Measurements from ENCODE around the gene ASCL2. TPM values are rescaled to one million over a fixed set of nuclear protein-coding genes. Genes with fewer than 3 reads are reported as not detected.
"Not testable (repeated sequence)": the region's sequence is repeated elsewhere in the genome, so short reads cannot be mapped to it uniquely, and the experiment has no call there.

ASCL2 gene
- total RNA-seq, 1 experiment from 2014 or later, result not detected

DNA sequence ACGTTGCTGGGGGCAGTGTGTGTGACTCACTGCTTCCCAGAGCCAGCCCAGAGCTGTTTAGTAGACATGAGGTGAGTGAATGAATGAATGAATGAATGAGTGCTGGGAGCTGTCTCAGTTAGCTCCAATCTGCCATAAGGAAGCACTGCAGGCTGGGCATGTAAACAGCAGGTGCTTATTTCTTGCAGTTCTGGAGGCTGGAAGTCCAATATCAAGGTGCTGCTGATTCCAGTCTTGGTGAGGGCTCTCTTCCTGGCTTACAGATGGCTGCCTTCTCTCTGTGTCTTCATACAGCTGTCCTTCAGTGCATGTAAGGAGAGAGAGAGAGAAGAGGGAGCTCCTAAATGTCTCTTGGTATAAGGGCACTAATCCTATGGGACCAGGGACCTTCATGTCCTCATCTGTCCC, 27.2 kb upstream of the ASCL2 start:
- no peak for DNase-seq (ENCODE audit: low read depth)

DNA sequence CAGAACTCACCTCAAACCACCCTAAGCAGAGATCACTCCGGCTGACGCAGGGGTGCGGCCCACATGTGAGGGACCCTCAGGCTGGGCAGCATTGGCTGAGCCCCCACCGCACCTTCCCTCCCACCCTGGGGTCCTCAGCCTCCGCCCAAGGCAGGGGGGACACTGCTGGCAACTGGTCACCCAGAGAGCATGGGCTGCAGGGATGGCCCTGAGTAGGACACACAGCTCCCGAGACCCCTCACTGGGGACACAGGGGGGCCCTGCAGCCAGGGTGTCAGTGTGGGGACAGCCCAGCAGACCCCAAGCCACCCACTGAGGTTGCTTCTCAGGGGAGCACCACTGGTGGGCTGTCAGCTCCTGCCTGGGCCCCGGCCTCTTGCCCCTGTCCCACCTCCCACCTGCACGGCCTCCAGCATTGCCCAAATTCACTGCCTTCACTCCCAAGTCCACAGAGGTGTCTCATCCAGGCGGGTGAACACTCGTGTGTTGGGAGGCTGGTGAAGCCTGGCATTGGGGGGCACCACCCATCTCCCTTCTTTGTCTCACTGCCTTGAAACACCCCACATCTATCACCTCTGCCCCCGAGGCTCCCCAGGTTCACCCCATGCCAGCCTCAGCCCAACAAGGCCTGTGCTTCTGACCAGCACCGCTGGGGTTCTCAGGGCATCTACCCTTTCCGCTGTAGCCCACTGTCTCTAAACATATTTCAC, 26.7 kb upstream of the ASCL2 start:
- no peak for DNase-seq (ENCODE audit: low read depth)

DNA sequence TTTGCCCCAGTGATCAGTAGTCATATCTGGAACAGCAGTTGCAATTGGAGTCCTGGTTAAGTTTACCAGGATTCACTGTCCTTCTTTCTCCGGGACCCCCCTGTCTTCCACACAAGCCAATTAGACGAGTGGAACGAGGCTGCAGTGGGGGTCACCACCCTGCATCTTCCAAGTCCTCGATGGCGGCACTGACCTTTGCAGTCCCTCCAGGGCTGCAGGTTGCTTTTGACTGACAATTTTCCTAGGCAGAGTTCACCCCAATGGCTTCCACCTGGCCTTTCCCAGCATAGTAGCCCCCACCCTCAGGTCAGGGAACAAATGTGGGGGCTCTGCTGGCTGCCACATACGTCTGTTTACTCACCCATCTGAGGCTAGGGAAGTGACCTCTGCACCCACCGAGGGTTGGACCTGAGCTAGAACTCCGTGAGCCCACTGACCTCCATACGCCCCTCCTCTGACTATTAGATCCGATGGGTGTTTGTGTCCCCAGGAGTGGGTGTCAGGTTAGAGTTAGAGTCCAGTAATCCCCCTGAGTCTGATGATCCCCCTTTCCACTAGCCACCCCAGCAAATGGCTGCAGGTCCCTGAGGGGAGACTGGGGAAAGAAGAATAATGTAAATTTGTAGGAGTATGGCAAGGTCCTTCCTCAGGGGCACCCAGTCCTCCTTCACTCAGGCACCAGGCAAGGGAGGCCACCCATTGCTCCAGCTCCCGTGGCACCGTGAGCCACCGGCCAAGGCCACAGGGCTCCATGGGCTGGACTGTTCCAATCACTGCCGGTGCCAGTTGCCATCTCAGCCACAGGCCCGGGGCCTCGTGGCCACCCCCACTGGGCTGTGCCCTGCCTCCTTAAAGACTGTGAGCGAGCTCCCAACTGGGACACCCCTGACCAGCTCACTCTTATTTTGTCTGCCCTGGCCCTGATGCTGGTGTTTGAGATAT, 25.9 kb upstream of the ASCL2 start:
- DNase-seq (ENCODE audit: low read depth), result no peak

DNA sequence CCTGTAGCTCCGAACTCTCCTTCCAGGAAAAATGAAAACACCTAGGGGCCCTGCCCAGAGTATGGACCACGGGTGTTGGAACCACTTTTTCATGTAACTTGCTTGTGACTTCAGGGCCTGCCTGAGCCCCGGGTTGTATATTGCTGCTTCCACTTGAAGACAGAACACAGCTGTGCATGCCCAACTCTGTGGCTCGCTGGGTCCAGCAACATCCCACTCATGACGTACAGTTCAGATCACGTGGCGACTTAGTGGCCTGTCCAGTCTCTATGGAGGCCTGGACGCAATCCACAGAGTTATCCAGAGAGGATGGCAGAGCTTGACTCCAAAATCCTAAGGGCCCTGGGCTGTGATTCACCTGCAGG, 24.5 kb upstream of the ASCL2 start:
- DNase-seq (ENCODE audit: low read depth), result no peak

DNA sequence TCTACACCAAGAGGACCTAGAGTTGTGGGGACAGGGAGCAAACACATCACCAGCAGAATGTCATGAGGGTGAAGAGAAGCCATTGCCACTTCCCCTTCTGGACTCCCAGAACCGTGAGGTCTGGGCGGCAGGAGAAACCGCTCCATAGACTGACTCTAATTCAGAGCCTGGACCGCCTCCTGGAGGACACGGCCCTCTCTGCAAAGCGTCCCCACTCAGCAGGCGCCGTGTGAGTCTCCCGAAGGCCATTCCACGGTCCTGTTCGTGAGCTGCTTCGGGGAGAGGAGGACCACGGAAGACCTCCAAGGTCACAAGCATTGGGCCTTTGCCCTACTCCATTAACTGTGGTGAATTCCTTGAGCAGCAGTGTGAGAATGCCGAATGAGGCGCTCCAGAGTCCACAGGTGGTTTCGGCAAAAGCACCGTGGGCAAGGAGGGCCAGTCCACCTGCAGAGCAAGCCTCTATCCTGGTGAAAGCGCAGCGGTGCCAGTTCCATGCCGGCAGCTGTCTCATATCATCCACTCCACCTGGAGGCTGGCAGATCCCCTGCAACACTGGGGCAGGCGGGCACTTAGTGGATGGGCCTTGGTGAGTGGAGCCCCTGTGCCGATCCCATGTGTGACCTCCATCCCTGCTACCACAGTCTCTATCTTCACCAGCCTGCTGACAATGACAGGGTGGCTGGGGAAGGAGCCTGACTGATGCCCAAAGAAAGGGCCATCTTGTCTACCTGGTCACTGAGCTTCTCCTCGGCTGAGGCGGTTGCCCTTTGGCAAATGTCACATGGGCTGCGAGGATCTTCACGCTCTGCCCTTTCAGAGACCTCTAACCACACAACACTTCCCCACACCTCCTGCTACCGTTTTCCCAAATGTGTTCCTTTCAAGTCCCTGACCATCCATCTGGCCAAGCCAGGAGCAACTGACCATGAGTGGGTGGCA, 23.9 kb upstream of the ASCL2 start:
- DNase-seq (ENCODE audit: low read depth), result no peak

DNA sequence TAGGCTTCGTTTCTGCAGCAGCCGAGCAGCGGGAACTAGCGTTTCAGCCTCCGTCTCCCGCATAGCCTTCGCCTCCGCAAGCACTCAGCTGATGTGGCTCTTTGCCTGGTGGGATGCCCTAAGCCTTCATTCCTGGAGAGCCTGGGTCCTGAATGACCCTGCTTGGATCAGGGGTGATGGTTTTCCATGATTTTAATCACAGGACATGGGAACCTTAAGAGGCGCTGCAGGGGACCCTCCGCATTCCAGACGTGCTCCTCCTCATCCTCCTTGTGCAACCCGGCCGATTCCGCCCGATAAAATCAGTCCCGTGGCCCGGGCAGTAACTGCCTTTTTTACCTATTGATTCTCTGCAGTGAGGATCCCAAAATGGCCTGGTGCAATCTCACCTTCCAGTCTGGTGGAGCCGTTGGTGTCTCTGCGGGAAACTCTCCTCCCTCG, 23.2 kb upstream of the ASCL2 start:
- DNase-seq (ENCODE audit: low read depth), result no peak

DNA sequence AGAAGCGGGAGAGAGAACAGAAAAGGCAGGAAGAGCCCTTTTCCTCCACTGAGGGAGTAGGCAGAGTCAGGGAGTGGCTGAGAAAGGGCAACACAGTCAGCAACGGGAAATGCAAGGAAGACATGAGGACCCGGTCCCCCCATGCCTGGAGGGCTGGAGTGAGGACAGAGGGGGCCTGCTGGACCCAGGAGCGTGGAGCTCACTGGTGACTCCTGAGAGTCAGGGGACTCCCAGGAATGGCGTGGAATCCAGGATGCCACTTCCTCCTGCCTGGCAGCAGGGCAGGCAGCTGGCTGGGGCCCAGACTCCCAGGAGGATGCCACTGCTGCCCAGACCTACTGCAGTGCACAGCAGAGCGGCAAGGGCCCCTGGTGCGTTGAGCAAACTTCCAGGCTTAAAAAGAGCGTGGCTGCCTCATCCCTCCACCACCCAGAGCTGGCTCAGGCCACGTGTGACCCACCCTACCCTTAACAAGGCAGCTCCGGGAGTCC, 20.0 kb upstream of the ASCL2 start:
- no peak for DNase-seq (ENCODE audit: low read depth)

DNA sequence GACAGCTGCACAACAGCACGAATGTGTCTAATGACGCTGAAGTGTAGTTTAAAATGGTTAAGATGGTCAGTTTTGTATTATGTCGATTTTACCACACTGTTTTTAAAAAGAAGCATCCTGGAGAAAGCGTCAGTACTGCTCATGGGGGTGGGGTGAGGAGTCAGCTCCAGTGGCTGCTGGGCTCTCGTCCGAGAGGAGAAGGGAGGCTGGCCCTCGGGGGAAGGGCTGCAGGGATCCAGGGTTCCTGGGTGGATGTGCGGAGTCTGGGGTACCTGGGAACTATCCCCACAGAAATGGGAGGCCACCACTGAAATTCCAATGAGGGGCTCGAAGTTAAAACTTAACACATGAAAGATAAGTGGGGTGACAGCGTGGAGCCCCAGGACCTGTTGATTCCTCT, 19.5 kb upstream of the ASCL2 start:
- no peak for DNase-seq (ENCODE audit: low read depth)

DNA sequence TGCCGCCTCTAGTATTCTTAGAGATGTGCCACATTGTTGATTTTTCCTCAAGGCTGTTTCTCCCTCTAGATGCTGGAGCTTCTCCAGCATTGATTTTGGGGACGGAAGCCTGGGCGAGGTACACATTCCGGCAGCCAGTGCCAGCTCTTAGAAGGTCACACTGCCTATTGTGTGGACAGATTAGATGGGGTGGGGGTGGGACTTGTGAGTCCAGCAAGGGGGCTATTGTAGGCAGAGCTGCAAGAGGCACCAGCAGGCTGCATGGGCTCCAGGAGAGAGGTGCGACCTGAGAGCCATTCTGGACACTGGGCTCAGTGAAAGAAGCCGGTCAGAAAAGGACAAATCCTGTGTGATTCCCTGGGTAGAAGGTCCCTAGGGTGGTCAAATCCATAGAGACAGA, 19.0 kb upstream of the ASCL2 start:
- no peak for DNase-seq (ENCODE audit: low read depth)

DNA sequence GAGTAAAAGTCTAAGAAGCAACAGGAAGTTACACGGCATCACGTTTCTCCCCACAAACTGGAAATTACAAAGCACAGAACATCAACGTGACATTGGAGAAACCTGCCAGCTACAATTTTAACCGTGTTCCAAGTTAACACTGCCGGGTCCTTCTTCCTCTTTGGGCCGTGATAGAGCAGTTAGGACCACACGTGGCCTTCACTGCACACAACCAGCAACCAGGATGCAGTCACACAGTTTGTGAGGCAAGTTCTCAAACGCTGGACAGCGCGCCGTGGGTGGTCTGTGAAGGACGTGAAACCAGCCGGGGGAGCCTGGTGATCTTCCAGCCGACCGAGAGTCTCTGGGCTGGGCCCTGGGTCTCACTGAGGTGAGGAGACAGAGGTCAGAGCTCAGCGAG, 16.7 kb upstream of the ASCL2 start:
- no peak for DNase-seq (ENCODE audit: low read depth)

DNA sequence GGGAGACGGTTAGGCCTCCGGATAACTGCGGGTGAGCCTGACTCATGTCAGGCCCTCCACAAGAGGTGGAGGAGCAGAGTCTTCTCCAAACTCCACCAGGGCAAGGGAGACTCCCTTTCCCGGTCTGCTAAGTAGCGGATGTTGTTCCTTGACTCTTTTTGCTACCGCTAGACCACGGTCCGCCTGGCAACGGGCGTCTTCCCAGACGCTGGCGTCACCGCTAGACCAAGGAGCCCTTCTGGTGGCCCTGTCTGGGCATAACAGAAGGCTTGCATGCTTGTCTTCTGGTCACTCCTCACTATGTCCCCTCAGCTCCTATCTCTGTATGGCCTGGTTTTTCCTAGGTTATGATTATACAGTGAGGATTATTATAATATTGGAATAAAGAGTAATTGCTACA, 16.0 kb upstream of the ASCL2 start:
- not testable (repeated sequence) for DNase-seq (ENCODE audit: low read depth)

DNA sequence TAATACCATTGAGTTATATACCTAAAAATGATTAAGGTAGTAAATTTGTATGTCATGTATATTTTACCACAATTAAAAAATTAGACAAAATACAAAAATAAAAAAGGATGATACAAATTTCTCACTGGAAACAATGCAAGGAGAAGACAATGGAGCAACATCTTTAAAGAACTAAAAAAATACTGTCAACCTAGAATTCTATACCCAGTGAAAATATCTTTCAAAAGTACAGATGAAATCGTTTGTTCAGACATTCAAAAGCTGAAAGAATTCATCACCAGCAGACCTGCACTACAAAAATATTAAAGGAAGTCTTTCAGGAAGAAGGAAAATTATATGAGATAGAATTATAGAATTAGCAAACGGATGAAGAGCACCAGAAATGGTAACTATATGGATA, 9.8 kb upstream of the ASCL2 start:
- no peak for DNase-seq (ENCODE audit: low read depth)

DNA sequence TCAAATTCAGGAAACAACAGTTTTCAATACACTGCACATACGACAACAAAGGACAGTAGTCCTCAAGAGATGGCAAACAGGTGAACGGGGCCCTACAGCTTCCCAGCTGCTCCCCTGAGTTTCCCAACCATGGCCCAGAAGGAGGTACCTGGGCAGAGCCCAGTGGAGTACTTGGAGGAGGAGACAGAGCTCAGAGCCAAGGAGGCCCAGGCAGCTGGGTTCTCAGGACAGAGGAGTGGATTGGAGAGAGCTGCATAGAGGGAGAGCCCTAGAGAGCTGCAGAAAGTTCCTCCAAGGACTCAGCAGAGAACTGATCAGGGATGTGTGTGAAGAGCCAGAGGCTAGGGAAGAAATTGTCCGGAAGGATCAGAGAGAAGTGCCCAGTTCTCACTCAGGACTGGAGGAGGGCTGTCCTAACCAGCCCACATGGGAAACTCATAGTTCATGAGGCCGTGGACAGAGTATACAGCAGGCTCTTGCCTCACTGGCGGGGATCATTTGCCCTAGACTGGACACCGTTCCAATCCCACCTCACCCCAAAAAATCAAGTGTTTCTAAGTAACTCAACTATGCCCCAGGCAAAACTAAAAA, 7.6 kb upstream of the ASCL2 start:
- DNase-seq (ENCODE audit: low read depth), result no peak

DNA sequence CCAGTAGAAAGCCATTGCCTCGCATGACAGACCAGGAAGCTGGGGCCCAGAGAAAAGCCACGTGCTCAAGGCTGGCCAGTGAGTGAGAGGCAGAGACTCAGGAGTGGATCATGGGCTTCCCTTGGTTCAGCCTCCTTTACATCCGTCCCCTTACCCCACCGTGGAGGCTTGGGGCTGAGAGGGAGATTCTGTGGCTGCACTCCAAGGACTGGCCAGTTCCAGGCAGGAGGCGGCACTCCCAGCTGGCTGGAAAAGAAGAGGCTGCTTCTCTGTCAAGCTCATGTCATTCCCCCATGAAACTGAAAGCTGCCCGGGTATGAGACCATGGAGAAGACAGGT, 6.6 kb upstream of the ASCL2 start:
- DNase-seq (ENCODE audit: low read depth), result no peak

DNA sequence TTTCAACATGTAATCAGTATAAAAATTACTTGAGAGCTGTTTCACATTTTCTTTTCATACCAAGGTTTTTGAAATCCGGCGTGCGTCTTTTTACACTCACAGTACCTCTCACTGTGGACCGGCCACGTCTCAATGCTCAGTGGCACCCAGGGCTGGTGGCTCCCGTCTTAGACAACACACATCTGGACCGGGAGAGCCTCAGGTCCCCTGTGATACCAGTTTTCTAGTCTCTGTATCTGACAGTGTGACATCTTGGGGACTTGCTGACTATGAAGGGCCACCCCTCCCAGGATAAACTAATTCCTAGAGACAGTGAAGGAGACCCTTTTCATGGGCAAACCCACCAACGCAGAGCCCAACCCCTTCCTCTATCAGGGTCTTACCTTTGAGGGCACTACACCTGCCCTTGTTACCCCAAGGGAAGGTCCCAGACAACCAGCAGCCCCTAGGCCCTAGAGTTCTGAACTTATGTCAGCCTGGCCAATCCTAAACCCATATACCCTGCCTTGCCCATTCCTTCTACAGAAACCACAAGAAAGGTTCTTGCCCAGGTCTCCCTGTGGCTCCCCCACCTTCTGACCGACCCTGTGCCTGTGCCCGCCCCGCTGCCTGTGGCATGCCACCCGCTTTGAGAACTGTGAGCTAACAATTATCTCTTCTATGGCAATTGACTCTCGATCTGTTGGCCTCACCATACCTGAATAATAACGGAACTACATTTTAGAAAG, 6.1 kb upstream of the ASCL2 start:
- DNase-seq (ENCODE audit: low read depth), result no peak

DNA sequence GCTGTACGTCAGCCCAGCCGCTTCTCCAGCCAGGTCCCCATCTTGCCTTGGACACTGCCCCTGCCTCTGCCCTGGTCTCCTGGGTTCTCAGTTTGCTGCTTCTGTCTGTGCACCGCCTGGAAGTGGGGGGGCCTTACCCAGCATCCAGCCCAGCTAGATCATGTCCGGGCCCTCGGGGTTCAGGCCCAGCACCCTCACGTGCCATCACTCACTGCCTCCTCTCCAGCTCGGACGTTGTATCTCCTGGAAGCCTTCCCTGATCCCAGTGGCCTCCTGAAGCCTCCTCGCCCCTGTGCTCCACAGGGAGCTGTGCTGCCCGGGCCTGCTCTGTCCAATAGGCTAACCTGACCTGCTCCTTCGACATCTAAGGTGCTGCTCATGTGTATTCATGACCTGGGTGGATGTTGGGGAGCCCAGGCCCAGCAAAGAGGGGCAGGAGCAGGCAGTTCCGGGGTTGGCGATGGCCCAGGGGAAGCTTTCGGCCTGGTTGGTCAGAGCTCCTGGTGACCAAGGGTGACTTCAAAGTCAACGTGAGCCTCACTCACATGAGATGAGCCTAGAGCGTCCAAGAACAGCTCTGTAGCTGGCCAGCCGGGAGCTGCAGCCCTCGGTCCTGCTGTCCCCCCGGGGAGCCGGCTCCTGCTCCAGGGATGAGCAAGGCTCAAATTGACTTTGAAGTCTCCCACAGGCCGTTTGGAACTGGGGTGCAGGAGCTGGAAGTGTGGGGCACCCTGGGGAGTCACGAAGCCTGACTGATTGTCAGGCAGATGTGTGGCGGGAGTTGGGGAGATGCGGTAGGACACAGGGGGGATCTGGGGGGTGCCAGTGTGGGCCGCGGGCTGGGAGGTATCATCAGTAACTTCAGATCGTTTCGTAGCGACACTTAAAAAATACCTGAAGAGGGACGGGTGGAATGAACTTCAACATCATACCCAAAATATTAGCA, 5.2 kb upstream of the ASCL2 start:
- no peak for DNase-seq (ENCODE audit: low read depth)

DNA sequence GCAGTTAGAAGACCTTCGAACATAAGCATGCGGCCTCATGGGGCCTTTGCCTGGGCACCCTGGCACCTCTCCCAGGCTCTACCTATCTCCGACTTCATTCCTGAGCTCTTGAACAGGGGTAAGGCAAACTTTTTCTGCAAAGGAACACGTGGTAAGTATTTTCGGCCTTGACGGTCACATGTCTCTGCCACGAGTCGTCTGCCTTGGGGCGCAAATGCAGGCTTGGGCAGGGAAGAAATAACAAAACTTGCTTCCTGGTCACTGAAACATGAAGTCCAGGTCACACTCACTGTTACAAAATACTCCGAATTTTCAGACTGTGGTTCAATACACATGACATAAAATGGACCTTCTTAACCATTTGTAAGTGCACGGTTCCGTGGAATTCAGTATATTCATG, 3.4 kb upstream of the ASCL2 start:
- no peak for DNase-seq (ENCODE audit: low read depth)

DNA sequence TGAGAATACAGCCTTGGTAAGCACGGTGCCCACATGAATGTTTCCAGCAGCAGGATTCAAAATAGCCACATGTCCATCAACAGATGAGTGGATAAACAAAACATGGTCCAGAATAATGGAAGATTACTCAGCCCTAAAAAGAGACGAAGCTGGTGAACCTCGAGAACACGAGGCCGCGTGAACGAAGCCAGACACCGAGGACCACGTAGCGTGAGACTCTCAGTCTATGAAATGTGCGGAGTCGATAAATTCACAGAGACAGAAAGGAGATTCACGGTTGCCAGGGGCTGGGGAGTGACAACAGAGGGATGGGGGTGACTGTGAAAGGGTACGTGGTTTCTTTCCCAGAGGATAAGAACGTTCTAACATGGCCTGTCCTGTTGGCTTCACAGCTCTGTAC, 2.9 kb upstream of the ASCL2 start:
- no peak for DNase-seq (ENCODE audit: low read depth)

DNA sequence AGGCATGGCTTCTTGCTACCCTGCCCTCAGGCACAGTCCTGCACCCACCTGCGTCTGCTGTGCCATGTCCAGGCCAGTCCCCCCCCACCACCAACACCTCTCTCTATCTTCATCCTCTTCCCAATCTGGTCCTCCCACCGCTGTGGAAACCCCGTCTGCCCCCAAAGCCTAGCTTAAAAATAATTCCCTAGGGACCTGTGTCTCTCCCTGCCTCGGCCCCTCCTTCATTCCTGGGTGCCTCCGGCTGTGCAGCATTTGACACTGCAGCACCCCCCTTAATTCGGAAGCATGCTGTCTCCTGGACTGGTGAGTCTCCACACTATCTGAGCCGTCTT, 2.5 kb upstream of the ASCL2 start:
- DNase-seq (ENCODE audit: low read depth), result no peak

Data from M059J (cell line).